GM21381 (cell line): ENCODE data around the gene TNRC6A.
"Not testable (repeated sequence)": the region's sequence is repeated elsewhere in the genome, so short reads cannot be mapped to it uniquely, and the experiment has no call there.

Source experiments
- ATAC-seq: cut with Tn5 transposase; IDR thresholded peaks from one replicate; pipeline ENCODE4 v1.9.1; 2021; ENCODE audit warnings: mild to moderate bottlenecking, moderate library complexity; ENCODE audit not compliant: unreplicated experiment

Gene TNRC6A

GRCh38 chr16:24841291-24841690 lies 111.8 kb downstream of the TNRC6A start:
- no peak for ATAC-seq

- ATAC-seq, result no peak
Measured at GRCh38 chr16:24844101-24845030, 114.9 kb downstream of the TNRC6A start.

GRCh38 chr16:24845031-24845365 lies 115.5 kb downstream of the TNRC6A start:
- not testable (repeated sequence) for ATAC-seq

- ATAC-seq, result no peak
Measured at GRCh38 chr16:24845726-24846547, 116.5 kb downstream of the TNRC6A start, which contains the start of gene SLC5A11. TSS of gene SLC5A11 (plus strand) at chr16:24845963. CDS start at chr16:24858644, 12,681 bp downstream.

GRCh38 chr16:24846548-24847357 lies 117.3 kb downstream of the TNRC6A start:
- ATAC-seq, result no peak

- ATAC-seq, result no peak
Measured at GRCh38 chr16:24847358-24847664, 117.9 kb downstream of the TNRC6A start.

GRCh38 chr16:24848065-24848464 lies 118.6 kb downstream of the TNRC6A start:
- ATAC-seq, result no peak

GRCh38 chr16:24849641-24850040 lies 120.2 kb downstream of the TNRC6A start:
- no peak for ATAC-seq

- ATAC-seq, result no peak
Measured at GRCh38 chr16:24850289-24850938, 121.0 kb downstream of the TNRC6A start.

GRCh38 chr16:24851700-24852099 lies 122.2 kb downstream of the TNRC6A start:
- ATAC-seq, result no peak

- ATAC-seq, result no peak
Measured at GRCh38 chr16:24852281-24852721, 122.8 kb downstream of the TNRC6A start.

- ATAC-seq, result no peak
Measured at GRCh38 chr16:24853169-24853824, 123.8 kb downstream of the TNRC6A start.

- ATAC-seq, result no peak
Measured at GRCh38 chr16:24853830-24854229, 124.4 kb downstream of the TNRC6A start.

GRCh38 chr16:24854607-24855171 lies 125.2 kb downstream of the TNRC6A start:
- no peak for ATAC-seq

- no peak for ATAC-seq
Measured at GRCh38 chr16:24855678-24856077, 126.2 kb downstream of the TNRC6A start.

GRCh38 chr16:24856871-24857270 lies 127.4 kb downstream of the TNRC6A start:
- not testable (repeated sequence) for ATAC-seq

- ATAC-seq, result no peak
Measured at GRCh38 chr16:24858219-24859041, 129.0 kb downstream of the TNRC6A start.

GRCh38 chr16:24861461-24861860 lies 132.0 kb downstream of the TNRC6A start:
- no peak for ATAC-seq
